Uterus (tissue), 2 donors: ENCODE results near the gene SUPT6H.

Experiments used
- POLR2A ChIP-seq, 2 donors: fragments of 450-650 bp; IDR thresholded peaks; one replicate each; pipeline ENCODE4 v1.6.1; 2016; ENCODE audit warnings: antibody characterized with exemption in 2 of 2, mild to moderate bottlenecking in 1 of 2, moderate library complexity in 1 of 2
- TF ChIP-seq, protein P1 (sequence below), 4 experiments: fragments of 200-600 bp in 2 of 4; fragments of 450-650 bp in 2 of 4; sonication (generic) in 2 of 4; IDR thresholded peaks; one replicate each; pipeline ENCODE4 v1.5.1; 2016 to 2019; ENCODE audit warnings: antibody characterized with exemption in 4 of 4, mild to moderate bottlenecking in 2 of 4, moderate library complexity in 1 of 4

DNA sequence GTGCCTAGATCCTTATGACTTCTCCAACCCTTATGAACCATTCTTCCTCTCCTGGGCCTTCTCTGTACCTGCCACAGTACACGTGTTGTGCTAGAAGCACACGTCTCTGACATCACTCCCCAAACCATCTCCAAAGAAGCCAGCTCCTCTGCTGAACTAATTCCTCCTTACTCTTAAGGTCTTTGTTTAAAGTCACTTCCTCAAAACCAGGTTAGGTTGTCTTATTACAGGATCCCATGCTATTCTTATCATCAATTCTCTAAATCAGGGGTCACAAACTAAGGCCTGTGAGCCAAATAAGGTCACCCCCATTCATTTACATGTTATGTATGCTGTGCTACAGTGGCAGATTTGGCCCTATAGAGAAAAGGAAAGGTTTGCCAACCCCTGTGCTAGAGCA lies 4.0 kb downstream of the SUPT6H start:
- TF ChIP-seq, protein P1, sequence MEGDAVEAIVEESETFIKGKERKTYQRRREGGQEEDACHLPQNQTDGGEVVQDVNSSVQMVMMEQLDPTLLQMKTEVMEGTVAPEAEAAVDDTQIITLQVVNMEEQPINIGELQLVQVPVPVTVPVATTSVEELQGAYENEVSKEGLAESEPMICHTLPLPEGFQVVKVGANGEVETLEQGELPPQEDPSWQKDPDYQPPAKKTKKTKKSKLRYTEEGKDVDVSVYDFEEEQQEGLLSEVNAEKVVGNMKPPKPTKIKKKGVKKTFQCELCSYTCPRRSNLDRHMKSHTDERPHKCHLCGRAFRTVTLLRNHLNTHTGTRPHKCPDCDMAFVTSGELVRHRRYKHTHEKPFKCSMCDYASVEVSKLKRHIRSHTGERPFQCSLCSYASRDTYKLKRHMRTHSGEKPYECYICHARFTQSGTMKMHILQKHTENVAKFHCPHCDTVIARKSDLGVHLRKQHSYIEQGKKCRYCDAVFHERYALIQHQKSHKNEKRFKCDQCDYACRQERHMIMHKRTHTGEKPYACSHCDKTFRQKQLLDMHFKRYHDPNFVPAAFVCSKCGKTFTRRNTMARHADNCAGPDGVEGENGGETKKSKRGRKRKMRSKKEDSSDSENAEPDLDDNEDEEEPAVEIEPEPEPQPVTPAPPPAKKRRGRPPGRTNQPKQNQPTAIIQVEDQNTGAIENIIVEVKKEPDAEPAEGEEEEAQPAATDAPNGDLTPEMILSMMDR (IDR thresholded peaks at IDR 0.05), result no peak
- TF ChIP-seq POLR2A (IDR thresholded peaks at IDR 0.05), result no peak
